ENCODE measurements around the gene HIF3A. TPM values are rescaled to one million over a fixed set of nuclear protein-coding genes. Genes with fewer than 3 reads are reported as not detected.

The HIF3A gene
- total RNA-seq, 1 donor from 2014 or later: 0.23 TPM

DNA sequence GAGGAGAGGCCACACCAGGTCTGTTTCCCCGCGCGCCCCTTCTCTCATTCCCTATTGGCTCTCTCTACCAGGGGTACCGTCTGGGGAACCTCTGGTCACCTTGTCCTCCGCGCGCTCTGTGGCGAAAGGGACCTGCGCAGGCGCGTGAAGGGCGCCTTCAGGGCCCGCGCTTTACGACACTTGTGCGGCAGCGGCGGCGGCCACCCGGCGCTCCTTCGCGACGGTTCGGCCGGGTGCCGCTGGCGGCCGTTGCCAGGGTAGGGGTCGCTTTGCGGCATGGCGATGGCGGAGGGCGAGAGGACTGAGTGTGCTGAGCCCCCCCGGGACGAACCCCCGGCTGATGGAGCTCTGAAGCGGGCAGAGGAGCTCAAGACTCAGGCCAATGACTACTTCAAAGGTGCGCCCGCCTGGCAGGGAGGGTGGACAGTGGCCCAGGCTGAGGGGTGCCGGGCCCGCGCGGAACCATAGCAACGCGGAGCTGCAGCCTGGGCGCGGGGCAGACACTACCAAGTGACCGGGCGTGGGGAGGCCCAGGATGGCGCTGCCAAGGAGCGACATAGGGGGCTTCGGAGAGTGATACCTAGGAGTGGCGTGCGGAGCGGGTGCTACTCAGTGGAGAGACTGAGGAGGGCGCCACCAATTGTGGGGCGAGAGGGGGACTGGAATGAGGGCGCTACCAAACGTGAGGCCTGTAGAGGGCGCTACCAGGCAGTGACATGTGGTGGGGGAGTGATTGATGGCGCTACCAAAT, 50.2 kb downstream of the HIF3A start, which contains the start of gene PPP5C:
TSS of gene PPP5C (plus strand) at position 267 of the 751 bp plus-strand sequence. CDS start at position 277, 10 bp downstream.
- peak; percentile 16 for DNase-seq (ENCODE audit: low read depth)
- peak within 1 kb of the TSS; percentile 100 for H3K4me3 ChIP-seq (ENCODE audit: low read depth, low read length)
- TF ChIP-seq, protein P1, sequence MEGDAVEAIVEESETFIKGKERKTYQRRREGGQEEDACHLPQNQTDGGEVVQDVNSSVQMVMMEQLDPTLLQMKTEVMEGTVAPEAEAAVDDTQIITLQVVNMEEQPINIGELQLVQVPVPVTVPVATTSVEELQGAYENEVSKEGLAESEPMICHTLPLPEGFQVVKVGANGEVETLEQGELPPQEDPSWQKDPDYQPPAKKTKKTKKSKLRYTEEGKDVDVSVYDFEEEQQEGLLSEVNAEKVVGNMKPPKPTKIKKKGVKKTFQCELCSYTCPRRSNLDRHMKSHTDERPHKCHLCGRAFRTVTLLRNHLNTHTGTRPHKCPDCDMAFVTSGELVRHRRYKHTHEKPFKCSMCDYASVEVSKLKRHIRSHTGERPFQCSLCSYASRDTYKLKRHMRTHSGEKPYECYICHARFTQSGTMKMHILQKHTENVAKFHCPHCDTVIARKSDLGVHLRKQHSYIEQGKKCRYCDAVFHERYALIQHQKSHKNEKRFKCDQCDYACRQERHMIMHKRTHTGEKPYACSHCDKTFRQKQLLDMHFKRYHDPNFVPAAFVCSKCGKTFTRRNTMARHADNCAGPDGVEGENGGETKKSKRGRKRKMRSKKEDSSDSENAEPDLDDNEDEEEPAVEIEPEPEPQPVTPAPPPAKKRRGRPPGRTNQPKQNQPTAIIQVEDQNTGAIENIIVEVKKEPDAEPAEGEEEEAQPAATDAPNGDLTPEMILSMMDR (conservative IDR thresholded peaks at IDR 0.05; ENCODE audit: low read depth, low read length): peak; percentile 97

DNA sequence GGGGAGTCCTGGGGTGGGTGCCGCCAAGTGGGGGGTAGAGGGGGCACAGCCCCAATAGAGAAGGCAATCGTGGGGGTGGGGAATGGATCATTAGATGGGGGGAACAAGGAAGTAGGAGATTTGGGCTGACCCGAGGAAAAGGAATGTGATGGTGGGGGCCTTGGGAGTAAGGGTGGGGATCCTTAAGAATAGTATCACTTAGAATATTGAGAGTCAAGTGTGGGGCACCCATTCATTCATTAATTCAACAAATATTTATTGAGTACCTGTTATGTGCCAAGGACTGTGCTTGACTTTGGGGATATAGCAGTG, 50.7 kb downstream of the HIF3A start:
- peak overlapping the region; percentile 100 for H3K4me3 ChIP-seq (ENCODE audit: low read depth, low read length)
- no peak for DNase-seq (ENCODE audit: low read depth)
- TF ChIP-seq, protein P1 (conservative IDR thresholded peaks at IDR 0.05; ENCODE audit: low read depth, low read length): no peak

DNA sequence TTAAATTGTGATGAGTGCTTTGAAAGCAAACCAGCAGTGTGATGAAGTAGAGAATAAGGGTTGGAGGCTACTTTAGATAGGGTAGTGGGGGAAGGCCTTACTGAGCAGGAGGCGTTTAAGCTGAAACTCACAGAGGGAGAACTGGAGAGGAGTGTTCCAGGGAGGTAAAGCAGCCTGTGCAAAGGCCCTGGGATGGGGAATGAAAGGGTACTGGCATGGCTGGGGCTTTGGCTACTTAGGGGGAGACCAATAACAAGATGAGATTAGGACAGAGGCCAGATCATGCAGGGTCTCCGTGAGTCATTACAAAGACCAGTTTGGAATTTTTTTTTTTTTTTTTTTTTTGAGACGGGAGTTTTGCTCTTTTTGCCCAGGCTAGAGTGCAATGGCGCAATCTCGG, 51.1 kb downstream of the HIF3A start:
- DNase-seq (ENCODE audit: low read depth): no peak
- H3K4me3 ChIP-seq (ENCODE audit: low read depth, low read length): peak overlapping the region; percentile 100
- TF ChIP-seq, protein P1 (conservative IDR thresholded peaks at IDR 0.05; ENCODE audit: low read depth, low read length): no peak

DNA sequence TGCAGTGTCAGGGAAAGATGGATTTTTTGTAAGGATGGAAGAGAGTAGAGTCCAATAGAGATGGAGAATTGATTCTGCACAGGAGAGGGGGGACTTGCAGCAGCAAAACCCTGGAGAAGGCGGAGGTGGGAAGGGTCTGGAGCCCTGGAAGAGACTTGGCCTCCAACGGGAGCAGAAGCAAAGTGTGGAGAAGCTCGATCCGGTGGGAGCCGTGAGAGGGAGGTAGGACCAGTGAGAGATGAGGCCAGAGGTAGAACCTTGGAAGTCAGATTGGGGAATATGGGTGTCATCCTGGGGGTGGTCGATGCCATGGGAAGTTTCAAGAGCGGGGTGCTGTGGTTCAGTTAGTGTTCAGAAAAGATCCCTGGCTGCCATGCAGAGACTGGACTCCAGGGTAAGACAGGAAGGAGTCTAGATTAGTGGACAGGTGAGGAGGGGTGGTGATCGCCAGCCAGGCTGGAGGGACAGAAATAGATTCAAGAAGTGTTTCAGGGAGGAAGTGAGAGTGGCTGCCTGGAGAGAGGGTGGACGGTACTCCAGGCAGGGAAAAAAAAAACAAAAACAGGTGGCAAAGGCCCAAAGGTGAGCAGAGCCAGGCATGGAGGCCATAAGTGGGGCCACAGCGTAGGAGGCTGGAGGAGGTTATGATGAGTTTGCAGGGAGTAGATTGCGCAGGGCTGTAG, 52.6 kb downstream of the HIF3A start:
- TF ChIP-seq, protein P1 (conservative IDR thresholded peaks at IDR 0.05; ENCODE audit: low read depth, low read length): no peak
- DNase-seq (ENCODE audit: low read depth): no peak
- H3K4me3 ChIP-seq (ENCODE audit: low read depth, low read length): no peak overlapping the region

DNA sequence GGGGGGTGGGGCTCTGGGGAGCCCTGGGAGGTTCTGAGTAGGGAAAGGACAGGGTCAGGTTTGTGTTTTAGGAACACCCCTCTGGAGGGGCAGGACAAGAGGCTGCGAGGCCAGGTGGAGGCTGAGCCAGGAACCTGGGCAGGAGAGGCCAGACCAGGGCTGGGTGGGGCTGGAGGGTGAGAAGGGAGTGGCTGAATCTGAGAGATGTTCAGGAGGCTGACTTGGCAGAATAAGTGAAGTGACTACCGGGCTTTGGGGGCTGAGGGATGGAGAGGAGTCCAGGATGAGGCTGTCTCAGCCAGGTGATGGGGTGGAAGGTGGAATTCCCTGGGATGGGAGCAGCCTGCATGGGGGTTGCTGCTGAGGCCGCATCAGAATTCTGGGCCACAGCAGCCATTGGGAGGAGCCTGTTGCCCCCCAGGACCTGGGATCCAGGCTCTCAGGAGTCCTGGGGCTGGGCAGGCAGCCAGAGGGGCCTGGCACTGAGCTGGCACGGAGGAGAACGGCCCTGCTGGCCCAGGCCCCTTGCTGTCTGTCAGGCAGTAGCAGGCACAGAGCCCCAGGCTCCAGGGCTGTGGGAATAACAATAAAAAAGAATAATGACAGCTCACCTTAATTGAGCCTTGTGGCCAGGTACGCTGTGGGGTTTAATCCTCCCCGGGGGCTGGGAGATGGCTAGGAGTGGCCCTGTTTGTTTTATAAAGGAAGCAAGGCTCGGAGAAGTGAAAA, 53.4 kb downstream of the HIF3A start:
- TF ChIP-seq, protein P1 (conservative IDR thresholded peaks at IDR 0.05; ENCODE audit: low read depth, low read length): no peak
- DNase-seq (ENCODE audit: low read depth): no peak
- H3K4me3 ChIP-seq (ENCODE audit: low read depth, low read length): no peak overlapping the region

DNA sequence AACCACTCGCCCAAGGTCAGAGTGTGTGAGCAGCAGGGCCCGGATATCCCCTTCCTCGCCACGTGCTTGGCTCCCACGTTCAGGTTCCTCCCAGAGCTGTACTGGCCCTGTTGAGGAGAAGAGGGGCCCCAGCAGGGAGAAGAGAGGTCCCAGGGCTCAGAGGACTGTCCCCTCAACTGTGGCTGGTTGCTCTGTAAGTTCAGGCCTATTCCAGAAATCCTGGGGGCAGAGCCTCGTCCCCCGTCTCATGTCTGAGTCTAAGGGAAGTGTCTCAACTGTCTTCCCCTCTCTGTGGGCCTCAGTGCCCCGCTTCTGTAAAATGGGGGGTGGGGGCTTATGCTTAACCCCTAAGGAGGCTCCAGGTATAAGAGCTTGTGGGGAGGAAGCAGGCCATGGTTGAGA, 53.9 kb downstream of the HIF3A start:
- H3K4me3 ChIP-seq (ENCODE audit: low read depth, low read length): no peak overlapping the region
- no peak for DNase-seq (ENCODE audit: low read depth)
- TF ChIP-seq, protein P1 (conservative IDR thresholded peaks at IDR 0.05; ENCODE audit: low read depth, low read length): no peak

Data from epithelial cell of proximal tubule (primary cell).